ENCODE results near the gene MICAL3. TPM values are rescaled to one million over a fixed set of nuclear protein-coding genes. Genes with fewer than 3 reads are reported as not detected.

The MICAL3 gene
- total and polyA plus RNA-seq, 2 donors from 2014 or later = 5.0 to 99.4 TPM

- H3K4me1 ChIP-seq (ENCODE audit: control insufficient read depth in 2 of 3, insufficient read depth in 2 of 3, low read depth in 1 of 3, low read length in 3 of 3) = peaks cover 0 to 7% (median 0%) of the 10 kb centered on the region in 3 donors
- intact Hi-C loops (cut with DNase I) = no loop called here
- no peaks in the 10 kb centered on the region for H3K9me3 ChIP-seq (ENCODE audit: control insufficient read depth in 2 of 3, insufficient read depth in 1 of 3, low read length in 3 of 3)
- TF ChIP-seq CTCF (IDR thresholded peaks at IDR 0.05; ENCODE audit: borderline replicate concordance, extremely low read depth, insufficient read depth) = no peak
- H3K36me3 ChIP-seq (ENCODE audit: control insufficient read depth in 2 of 3, insufficient read depth in 3 of 3, low read length in 3 of 3) = no peaks in the 10 kb centered on the region
- DNase-seq (no peak), FAIRE-seq (no peak)
- H3K4me3 ChIP-seq (ENCODE audit: low read length in 3 of 3) = no peak overlapping the region
- H3K27me3 ChIP-seq (ENCODE audit: control insufficient read depth, insufficient read depth, low read length) = no peaks in the 10 kb centered on the region
- H3K9ac ChIP-seq (ENCODE audit: low read length in 3 of 3) = no peak overlapping the region
- no peak overlapping the region for H3K27ac ChIP-seq (ENCODE audit: low read depth in 2 of 2, low read length in 2 of 2)
These were observed 42.8 kb upstream of the MICAL3 start for GRCh38 chr22:18067121-18067520.

GRCh38 chr22:18066181-18066859 is 42.0 kb upstream of the MICAL3 start:
- Histone ChIP-seq H3K9ac (ENCODE audit: low read length in 3 of 3) (no peak overlapping the region), H3K9me3 (ENCODE audit: control insufficient read depth in 2 of 3, insufficient read depth in 1 of 3, low read length in 3 of 3) (no peaks in the 10 kb centered on the region), H3K36me3 (ENCODE audit: control insufficient read depth in 2 of 3, insufficient read depth in 3 of 3, low read length in 3 of 3) (no peaks in the 10 kb centered on the region), H3K27me3 (ENCODE audit: control insufficient read depth, insufficient read depth, low read length) (no peaks in the 10 kb centered on the region), H3K27ac (ENCODE audit: low read depth in 2 of 2, low read length in 2 of 2) (no peak overlapping the region), H3K4me1 (ENCODE audit: control insufficient read depth in 2 of 3, insufficient read depth in 2 of 3, low read depth in 1 of 3, low read length in 3 of 3) (peaks cover 0 to 7% (median 0%) of the 10 kb centered on the region in 3 donors), H3K4me3 (ENCODE audit: low read length in 3 of 3) (no peak overlapping the region)
- DNase-seq (peak in 3 of 5 donors; percentile 34 to 51 (median 41)), FAIRE-seq (no peak)
- intact Hi-C loops (cut with DNase I) = no loop called here
- no peak for TF ChIP-seq CTCF (IDR thresholded peaks at IDR 0.05; ENCODE audit: borderline replicate concordance, extremely low read depth, insufficient read depth)

GRCh38 chr22:18065256-18065655 is 40.9 kb upstream of the MICAL3 start:
- Histone ChIP-seq H3K4me1 (ENCODE audit: control insufficient read depth in 2 of 3, insufficient read depth in 2 of 3, low read depth in 1 of 3, low read length in 3 of 3) (peaks cover 0 to 13% (median 0%) of the 10 kb centered on the region in 3 donors), H3K27me3 (ENCODE audit: control insufficient read depth, insufficient read depth, low read length) (no peaks in the 10 kb centered on the region), H3K27ac (ENCODE audit: low read depth in 2 of 2, low read length in 2 of 2) (no peak overlapping the region), H3K9ac (ENCODE audit: low read length in 3 of 3) (no peak overlapping the region), H3K4me3 (ENCODE audit: low read length in 3 of 3) (no peak overlapping the region), H3K36me3 (ENCODE audit: control insufficient read depth in 2 of 3, insufficient read depth in 3 of 3, low read length in 3 of 3) (no peaks in the 10 kb centered on the region), H3K9me3 (ENCODE audit: control insufficient read depth in 2 of 3, insufficient read depth in 1 of 3, low read length in 3 of 3) (no peaks in the 10 kb centered on the region)
- DNase-seq (no peak), FAIRE-seq (no peak)
- no peak for TF ChIP-seq CTCF (IDR thresholded peaks at IDR 0.05; ENCODE audit: borderline replicate concordance, extremely low read depth, insufficient read depth)
- intact Hi-C loops (cut with DNase I) = no loop called here
